SHP77 (cell line): Measurements from ENCODE around the gene CTCF.

Source experiments
- DNase-seq, 2 experiments: peaks; one replicate each; lab custom pipeline; 2025; lab: John Stamatoyannopoulos, UW

The CTCF gene

GRCh38 chr16:67664258-67664657, 101.9 kb downstream of the CTCF start:
- no peak for DNase-seq

- DNase-seq = no peak
Observed at GRCh38 chr16:67664871-67665270, 102.5 kb downstream of the CTCF start.

- no peak for DNase-seq
Observed at GRCh38 chr16:67665598-67665997, 103.3 kb downstream of the CTCF start.

- DNase-seq = peak in 1 of 2 experiments; percentile 30
Observed at GRCh38 chr16:67666032-67666551, 103.8 kb downstream of the CTCF start.

GRCh38 chr16:67666559-67667452, 104.5 kb downstream of the CTCF start, which contains the start of the genes C16orf86 and ENKD1:
C16orf86 (plus strand) TSS chr16:67666814; CDS start chr16:67666971, 157 bp downstream.
ENKD1 (minus strand) TSS chr16:67666750; CDS start chr16:67666442, 308 bp downstream.
- peak; percentile 77 to 88 for DNase-seq

GRCh38 chr16:67667453-67667816, 105.1 kb downstream of the CTCF start:
- no peak for DNase-seq

- DNase-seq = peak; percentile 96 to 97
Observed at GRCh38 chr16:67667817-67668494, 105.6 kb downstream of the CTCF start.

- DNase-seq = no peak
Observed at GRCh38 chr16:67668495-67669157, 106.3 kb downstream of the CTCF start.

GRCh38 chr16:67669499-67670101, 107.3 kb downstream of the CTCF start:
- no peak for DNase-seq

- DNase-seq = no peak
Observed at GRCh38 chr16:67672306-67672705, 110.0 kb downstream of the CTCF start.

GRCh38 chr16:67672739-67673662, 110.7 kb downstream of the CTCF start:
- DNase-seq = peak; percentile 52 to 64

- peak; percentile 40 to 50 for DNase-seq
Observed at GRCh38 chr16:67673712-67674580, 111.6 kb downstream of the CTCF start.

GRCh38 chr16:67674851-67675578, 112.7 kb downstream of the CTCF start:
- DNase-seq = no peak

GRCh38 chr16:67675579-67675935, 113.2 kb downstream of the CTCF start:
- DNase-seq = no peak

GRCh38 chr16:67675999-67676398, 113.7 kb downstream of the CTCF start:
- no peak for DNase-seq

GRCh38 chr16:67676516-67676915, 114.2 kb downstream of the CTCF start:
- no peak for DNase-seq

GRCh38 chr16:67676939-67677338, 114.6 kb downstream of the CTCF start:
- DNase-seq = no peak

- no peak for DNase-seq
Observed at GRCh38 chr16:67677712-67678111, 115.4 kb downstream of the CTCF start.

GRCh38 chr16:67678354-67679023, 116.2 kb downstream of the CTCF start:
- no peak for DNase-seq
